OCI-LY7 (cell line): ENCODE results near the gene GMNN.

Source experiments
- CTCF ChIP-seq: fragments of 200-600 bp; sonication (generic); conservative IDR thresholded peaks from 2 replicates; pipeline ENCODE4 v1.5.1; 2014; ENCODE audit warnings: mild to moderate bottlenecking, antibody characterized with exemption, low read length, moderate library complexity, mixed read lengths
- EZH2phosphoT487 ChIP-seq: fragments of 200-600 bp; sonication (generic); IDR thresholded peaks from 2 replicates; pipeline ENCODE4 v1.6.1; 2018; ENCODE audit warnings: low read depth, borderline replicate concordance, mild to moderate bottlenecking, mixed run types, antibody characterized with exemption, low read length, moderate library complexity, mixed read lengths

GRCh38 chr6:24743265-24743943 lies 31.3 kb upstream of the GMNN start:
- TF ChIP-seq CTCF (no peak), EZH2phosphoT487 (no peak)
